Renal cortex interstitium (tissue), 11 donors: ENCODE results near the gene PHACTR4. TPM values are rescaled to one million over a fixed set of nuclear protein-coding genes. Genes with fewer than 3 reads are reported as not detected.
"Not testable (repeated sequence)": the region's sequence is repeated elsewhere in the genome, so short reads cannot be mapped to it uniquely, and the experiment has no call there.

Experiments
- DNase-seq, 11 donors: peaks; one replicate each; pipeline ENCODE4 v3.0.0-alpha.2; 2013; ENCODE audit warnings: low read depth in 9 of 11, low spot score in 4 of 11; ENCODE audit errors: extremely low read depth in 1 of 11
- polyA plus RNA-seq, 3 donors: library from polyadenylated mRNA; unstranded; fragments of 120-200 nt; gene quantifications; one replicate each; pipeline ENCODE4 v1.2.1, GENCODE V29; 2013; ENCODE audit not compliant: insufficient read length in 3 of 3

Gene PHACTR4
- polyA plus RNA-seq, 3 donors: 76.7 to 89.4 (median 77.1) TPM

- DNase-seq: no peak
Observed at GRCh38 chr1:28358716-28359115, 10.8 kb upstream of the PHACTR4 start.

GRCh38 chr1:28359592-28360239, 9.8 kb upstream of the PHACTR4 start:
- DNase-seq: peak in 10 of 11 donors; percentile 35 to 63 (median 49)

- DNase-seq: no peak
Observed at GRCh38 chr1:28364888-28365287, 4.7 kb upstream of the PHACTR4 start.

GRCh38 chr1:28365864-28366263, 3.7 kb upstream of the PHACTR4 start:
- DNase-seq: peak in 3 of 11 donors; percentile 18 to 29 (median 27)

GRCh38 chr1:28368608-28369007, 932 bp upstream of the PHACTR4 start:
- not testable (repeated sequence) for DNase-seq

GRCh38 chr1:28370239-28371009, 884 bp downstream of the PHACTR4 start:
- DNase-seq: peak in 8 of 11 donors; percentile 14 to 61 (median 35)

GRCh38 chr1:28371010-28371377, 1.5 kb downstream of the PHACTR4 start:
- DNase-seq: no peak

- not testable (repeated sequence) for DNase-seq
Observed at GRCh38 chr1:28373450-28373849, 3.9 kb downstream of the PHACTR4 start.

- no peak for DNase-seq
Observed at GRCh38 chr1:28374297-28374696, 4.8 kb downstream of the PHACTR4 start.

GRCh38 chr1:28375598-28375997, 6.1 kb downstream of the PHACTR4 start:
- DNase-seq: not testable (repeated sequence)

- not testable (repeated sequence) for DNase-seq
Observed at GRCh38 chr1:28376195-28376594, 6.7 kb downstream of the PHACTR4 start.

GRCh38 chr1:28378906-28379305, 9.4 kb downstream of the PHACTR4 start:
- DNase-seq: no peak

GRCh38 chr1:28380394-28380793, 10.9 kb downstream of the PHACTR4 start:
- DNase-seq: no peak

GRCh38 chr1:28383785-28384184, 14.2 kb downstream of the PHACTR4 start:
- DNase-seq: not testable (repeated sequence)

- DNase-seq: no peak
Observed at GRCh38 chr1:28392027-28392652, 22.6 kb downstream of the PHACTR4 start.

- no peak for DNase-seq
Observed at GRCh38 chr1:28394136-28394535, 24.6 kb downstream of the PHACTR4 start.

- no peak for DNase-seq
Observed at GRCh38 chr1:28395181-28395580, 25.6 kb downstream of the PHACTR4 start.

GRCh38 chr1:28401760-28402159, 32.2 kb downstream of the PHACTR4 start:
- no peak for DNase-seq

- DNase-seq: no peak
Observed at GRCh38 chr1:28409090-28409489, 39.5 kb downstream of the PHACTR4 start.

GRCh38 chr1:28411656-28412055, 42.1 kb downstream of the PHACTR4 start:
- no peak for DNase-seq
